HG03520 (cell line): ENCODE results near the gene EPS8.
A peak's percentile ranks its signal among the peaks of the same experiment; 100 is the strongest.

Experiments
- ATAC-seq: cut with Tn5 transposase; IDR thresholded peaks from one replicate; pipeline ENCODE4 v1.9.1; 2021; ENCODE audit warnings: mild to moderate bottlenecking, moderate library complexity; ENCODE audit not compliant: unreplicated experiment

EPS8 gene

DNA sequence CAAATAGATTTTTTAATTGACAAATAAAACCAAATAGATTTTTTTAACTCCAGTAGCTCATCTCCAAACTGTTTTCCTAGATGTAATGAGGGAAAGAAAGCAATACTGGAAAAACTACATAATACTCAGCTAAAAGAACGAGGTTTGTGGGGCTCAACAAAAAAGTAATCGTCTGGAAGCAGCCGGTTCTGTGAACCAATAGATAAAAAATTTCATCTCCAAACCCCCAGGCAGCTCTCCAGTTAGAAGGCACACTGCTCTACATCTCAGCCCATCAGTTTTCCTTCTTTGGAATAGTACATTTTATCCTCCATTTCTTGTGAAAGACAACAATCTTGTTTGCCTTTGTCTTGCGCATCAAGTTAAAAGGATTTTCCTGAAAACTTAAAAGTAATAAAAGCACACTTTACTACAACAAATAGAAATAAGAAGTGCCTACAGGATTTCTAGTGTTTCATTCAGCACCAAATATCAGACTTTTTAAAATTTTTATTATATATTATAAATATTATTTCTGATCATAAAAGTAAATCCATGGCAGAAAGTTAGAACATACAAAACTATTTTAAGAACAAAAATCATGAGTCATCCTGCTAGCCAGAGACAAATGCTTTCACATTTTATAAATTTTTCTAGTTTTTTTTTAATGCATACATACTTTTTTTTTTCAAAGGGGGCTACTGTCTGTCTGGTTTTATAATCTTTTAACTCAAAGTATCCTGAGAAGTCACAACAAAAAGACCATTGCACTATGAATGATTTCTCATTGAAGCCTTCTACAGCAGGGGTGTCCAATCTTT is 67.7 kb downstream of the EPS8 start:
- no peak for ATAC-seq

DNA sequence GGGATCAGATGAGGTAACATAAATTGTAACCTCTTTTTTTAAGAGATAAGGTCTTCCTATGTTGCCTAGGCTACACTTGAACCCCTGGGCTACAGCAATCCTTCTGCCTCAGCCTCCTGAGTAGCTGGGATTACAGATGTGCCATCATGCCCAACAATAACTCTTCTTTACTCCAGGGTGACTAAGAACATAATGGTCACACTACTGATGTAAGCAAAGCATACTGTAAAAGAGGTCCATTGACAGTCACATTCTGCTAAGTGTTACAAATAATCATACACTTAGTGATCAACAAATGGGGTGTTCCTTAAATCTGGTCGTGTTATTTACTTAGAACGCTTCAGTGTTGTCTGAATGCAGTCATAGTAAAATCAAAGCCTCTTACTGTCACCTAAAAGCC is 68.9 kb downstream of the EPS8 start:
- ATAC-seq, result no peak

DNA sequence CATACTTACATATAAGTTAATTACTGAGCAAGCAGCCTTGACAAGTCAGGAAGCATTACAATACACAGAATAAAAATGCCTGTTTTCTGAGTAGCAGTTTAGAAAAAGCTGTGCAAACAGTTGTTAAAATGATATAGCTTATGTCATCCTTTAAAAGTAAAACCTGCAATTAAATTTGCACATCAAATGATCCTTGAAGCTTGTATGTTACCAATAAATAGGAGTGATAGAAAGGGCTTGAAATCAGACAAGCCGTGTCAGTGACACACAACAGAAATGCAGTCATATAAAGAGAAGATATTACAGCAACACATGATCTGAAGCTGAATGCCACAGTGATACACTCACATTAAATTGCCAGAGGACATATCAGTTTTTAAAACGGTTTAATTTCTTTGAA is 70.0 kb downstream of the EPS8 start:
- no peak for ATAC-seq

DNA sequence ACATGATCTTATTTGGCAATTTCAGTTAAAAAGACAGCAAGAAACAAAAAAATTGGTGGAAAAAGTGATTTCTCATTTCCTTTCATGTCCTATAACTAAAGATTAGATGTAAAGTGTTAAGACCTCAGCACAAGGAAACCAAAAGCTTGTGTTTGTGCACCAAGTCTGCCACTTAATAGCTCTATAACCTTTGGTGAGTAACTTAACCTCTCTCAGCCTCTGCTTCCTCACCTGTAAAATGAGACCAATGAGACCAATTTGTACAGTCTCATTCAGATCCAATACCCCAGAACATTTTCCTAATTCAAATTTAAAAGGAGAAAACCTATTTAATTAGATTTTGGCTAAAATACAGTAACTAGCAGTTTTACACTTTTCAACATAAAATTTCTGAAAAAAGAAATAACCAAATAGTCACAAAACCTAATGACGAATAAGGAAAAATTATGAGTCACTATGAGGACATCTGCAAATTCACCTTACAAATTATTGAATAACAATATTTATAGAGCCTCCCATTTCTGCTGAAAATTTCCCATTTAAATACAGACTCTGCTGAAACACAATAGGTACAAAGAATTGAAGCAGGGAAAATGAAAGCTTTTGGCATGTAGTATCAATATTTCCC is 71.1 kb downstream of the EPS8 start:
- ATAC-seq, result no peak

DNA sequence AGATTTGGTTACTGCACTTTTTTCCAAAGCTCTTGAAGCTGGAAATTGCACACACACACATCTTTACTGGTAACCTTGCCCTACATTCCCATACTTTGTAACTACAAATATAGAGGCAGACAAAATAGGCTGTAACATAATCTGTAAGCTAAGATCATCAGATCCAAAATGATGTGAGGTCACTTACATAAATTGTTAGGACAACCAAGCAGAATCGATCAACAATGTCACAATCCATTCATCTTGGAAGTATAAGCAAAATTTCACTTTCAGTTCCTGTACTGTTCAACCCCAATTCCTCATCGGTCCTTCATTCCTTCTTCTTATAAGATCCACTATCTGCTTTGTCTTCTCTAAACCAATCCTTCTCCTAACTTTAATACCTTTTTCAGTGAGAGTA is 72.6 kb downstream of the EPS8 start:
- no peak for ATAC-seq

DNA sequence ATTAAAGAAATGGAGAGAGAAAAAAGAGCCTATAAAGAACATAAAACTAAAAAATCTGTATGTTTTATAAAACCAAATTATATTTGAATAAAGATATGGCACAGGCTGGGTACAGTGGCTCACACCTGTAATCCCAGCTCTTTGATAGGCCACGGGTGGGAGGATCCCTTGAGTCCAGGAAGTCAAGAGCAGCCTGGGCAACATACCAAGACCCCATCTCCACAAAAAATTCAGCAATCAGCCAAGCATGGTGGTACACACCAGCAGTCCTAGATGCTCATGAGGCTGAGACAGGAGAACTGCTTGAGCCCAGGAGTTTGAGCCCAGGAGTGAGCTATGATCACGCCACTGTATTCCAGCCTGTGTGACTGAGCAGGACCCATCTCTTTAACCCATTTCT is 74.9 kb downstream of the EPS8 start:
- ATAC-seq, result no peak

DNA sequence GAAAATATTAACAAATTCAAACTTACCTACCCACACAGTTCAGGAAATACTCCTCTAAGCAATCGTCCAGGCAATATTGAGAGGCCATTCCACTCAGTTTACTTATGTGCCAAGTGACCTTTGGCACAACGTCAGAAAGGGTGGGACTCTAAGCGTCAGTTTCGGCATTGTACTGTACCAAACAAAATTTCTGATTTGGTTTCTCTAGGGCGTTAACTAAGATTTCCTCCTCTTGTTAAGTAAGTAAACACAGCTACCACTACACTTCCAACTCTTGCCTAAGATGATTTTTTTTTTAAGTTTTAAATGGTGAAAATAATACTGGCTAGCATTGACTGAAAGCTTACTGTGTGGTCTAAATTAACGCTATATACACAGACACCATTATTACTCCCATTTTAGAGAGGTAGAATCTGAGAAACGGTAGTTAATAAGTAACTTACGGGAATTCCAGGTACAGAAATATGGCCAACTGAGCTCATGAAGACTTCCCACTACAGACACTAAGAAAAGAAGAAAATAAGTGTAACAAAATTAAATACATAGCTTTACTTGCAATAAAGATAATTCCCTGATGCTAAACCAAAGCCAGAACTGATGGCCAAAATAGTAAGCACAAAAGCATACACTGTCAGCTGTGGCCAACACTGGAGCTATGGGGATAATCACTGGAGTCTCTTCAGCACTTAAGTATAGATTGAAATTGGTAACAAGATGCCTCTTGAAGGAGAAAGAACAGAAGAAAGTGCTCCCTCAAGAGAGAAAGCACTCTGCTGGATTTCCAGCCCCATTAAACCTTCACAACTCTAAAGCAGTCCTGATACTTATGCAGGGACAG is 76.1 kb downstream of the EPS8 start:
- no peak for ATAC-seq

DNA sequence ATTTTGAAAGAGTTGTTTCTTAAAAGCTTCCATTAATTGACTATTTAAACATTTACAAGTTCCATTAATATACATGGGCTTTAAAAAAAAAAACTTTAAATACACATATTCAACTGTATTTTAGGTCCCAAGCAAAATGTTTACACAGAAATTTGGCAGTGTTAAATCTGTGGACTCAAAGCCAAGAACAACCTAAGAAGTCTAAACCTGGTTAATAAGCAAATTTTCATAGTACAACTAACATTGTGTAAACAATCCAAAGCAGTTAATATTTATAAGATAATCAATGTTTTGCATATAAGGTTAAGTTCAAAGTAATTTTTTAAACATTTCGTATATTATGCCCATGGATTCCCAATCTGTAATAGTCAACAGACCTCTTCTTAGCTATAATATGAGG is 77.0 kb downstream of the EPS8 start:
- no peak for ATAC-seq

DNA sequence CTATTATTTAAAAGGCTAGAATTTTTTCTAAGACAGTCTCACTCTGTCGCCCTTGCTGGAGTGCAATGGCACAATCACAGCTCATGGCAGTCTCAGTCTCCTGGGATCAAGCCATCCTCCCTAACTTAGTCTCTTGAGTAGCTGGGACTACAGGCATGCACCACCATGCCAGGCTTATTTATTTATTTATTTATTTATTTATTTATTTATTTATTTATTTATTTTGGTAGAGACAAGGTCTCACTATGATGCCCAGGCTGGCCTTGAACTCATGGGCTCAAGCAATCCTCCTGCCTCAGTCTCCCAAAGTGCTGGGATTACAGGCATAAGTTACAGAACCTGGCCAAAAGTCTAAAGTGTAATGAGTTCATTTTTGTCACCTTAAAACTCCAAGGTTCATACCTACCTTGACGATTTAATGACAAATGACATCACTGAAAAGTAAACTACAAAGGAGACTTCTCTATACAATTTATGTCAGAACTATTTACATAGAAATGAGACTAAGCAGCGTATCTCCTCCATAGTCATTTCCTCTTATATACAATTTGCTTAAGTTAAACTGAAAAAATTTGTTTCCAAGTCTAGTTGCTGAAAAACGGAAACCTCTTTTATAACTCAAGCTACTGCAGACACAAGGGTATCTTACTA is 78.2 kb downstream of the EPS8 start:
- no peak for ATAC-seq

DNA sequence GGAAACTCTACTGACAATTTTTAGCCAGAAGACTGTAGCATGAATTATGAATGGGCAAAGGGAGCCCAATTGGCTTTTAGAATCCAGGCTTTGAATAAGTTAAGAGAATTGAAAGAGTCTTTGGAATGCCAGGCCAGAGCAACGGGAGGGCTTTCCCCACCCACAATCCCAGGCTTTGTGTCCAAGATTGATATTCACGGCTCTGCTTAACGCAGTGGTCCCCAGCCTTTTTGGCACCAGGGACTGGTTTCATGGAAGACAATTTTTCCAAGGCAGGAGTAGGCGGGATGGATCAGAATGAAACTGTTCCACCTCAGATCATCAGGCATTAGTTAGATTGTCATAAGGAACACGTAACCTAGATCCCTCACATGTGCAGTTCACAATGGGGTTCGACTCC is 79.6 kb downstream of the EPS8 start:
- no peak for ATAC-seq

DNA sequence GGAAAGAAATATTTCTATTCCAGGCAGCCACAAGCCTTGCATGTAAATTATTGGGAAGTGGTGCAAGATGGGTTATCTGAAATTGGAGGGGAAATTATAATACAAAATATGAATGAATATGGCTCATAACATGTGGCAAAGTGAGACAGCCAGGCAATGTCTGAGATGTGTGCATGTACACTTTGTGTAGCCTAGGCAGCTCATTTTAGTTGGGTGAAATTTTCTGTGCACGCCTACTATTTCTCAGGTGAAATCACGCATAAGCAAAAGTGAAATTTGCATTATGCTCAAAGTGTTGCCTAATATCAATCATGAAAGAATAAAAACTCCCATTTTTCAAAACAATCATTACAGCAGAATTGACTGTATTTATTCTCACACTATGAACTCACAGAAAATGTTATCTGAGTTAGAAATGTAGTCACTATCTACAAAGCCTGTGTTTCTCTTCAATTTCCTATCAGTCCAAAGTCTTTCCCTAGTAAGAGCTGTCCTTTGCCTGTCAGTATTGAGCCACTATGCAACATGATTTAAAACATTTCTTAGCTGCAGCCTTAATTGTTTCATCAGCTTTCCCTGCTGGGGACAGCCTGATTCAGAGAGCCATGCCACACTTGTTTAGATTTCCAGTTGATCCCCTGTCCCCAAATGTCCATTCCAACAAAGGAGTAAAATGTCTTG is 80.7 kb downstream of the EPS8 start:
- no peak for ATAC-seq

DNA sequence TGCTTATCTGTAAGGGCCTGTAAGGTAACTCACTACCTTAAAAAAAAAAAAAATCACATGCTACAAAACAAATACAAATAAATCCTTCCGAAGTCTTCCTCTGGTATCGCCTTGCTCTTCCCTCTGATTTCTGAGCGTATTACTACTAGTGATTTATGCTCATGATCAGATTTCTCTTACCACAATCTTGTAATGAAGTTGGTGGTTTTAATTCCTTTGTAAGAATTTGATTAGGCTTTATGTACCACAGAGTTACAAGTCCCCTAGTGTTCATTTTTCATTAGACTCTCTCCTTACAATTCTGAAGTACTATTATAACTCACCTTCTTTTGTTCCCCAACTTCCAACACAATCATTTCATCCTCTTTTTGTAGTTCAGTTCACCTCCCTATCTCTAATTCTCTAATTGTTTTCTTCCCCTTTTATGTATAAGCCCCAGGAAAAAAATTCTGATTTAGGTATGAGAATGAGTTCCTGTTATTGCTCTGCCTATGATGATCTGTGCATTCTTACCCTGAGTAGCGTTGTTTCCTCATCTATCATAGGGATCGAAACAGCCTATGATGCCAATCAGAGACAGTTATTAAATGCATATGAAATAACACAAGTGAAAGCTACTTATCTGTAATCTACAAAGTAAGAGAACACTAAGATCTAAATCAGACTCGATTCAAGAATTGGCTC is 81.5 kb downstream of the EPS8 start:
- no peak for ATAC-seq

DNA sequence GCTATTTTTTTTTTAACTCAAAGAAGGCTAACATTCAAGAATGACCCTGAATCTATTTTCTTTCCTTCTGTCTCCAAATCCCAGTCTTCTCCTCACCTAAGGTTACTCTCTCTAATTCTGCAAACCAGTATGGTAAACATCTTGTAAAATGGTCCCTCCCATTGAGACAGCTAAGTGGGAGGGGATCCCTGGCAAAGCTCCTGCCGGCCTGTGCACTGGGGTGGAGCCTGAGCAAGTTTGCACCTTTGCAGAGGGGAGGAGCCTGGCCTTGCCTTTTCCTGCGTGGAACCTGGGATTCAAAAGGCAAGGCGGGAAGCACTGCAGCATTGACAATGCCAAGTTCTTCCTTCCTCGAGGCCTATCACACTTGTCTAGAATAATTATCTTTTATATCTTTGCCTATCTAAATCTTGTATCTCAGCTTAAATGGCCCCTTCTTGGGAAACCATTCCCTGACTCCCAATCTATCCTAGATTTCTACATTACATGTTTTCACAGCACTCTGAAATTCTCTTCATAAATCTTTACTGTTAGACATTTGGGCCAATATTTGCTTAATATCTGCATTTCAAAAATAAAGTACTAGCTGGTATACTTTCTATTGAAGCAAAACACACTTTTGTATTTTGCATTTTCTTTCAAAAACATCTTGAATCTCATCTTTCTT is 83.0 kb downstream of the EPS8 start:
- ATAC-seq, result no peak

DNA sequence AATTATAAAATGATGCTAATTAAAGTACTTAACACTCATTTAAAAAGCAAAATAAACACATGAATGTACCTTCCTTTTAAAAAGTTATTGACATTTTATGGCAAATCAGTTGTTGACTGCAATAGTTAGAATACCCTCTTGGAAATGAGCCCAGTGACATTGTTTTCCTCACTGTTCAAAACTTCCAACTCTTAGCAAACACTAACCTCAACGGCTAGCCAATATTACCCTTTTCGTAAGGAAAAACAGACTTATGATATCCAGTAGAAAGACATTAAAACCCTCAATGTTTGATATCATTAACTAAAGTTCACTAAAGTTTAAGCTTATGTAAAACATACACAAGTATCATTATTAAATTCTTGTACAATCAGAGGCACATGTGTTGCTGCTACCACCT is 83.6 kb downstream of the EPS8 start:
- ATAC-seq, result no peak

DNA sequence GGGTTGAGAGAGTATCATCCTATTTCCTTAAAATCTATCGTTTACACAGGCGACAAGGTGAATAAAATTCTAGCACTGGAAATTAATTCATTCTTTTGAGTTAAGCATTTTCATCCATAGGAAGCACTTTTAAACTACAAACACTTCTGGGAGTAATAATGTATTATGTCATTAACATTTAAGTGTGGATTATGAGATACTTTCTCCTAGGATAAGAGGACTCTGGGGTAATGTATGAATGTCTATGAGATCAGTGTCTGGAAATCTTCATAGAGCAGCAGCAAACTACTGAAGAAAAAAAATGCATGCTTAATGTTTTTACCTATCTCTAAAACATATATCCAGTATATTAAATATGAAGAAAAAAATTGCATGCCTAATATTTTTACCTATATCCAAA is 86.9 kb downstream of the EPS8 start:
- no peak for ATAC-seq

DNA sequence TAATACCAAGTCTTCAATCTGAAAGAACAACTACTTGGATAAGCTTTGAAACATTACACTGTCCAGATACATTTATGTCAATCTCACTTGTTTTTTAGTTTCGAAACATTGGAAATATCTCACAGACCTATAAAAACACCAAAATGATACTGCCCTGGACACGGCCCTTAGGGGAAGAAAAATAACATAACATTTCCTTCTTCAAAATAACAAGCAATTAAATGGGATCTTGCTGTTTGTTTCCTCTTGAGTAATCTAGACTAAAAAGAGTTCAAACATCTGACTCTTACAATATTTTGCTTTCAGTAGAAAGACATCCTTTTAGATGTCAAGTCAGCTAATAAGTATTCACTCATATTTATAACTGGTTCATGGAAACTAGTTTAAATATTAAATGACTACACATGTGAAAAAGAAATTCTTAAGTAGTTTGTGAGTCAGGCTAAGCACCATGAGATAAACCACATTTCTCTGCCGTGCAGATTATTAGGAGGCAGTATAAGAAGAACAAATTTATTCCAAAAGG is 87.5 kb downstream of the EPS8 start:
- no peak for ATAC-seq

DNA sequence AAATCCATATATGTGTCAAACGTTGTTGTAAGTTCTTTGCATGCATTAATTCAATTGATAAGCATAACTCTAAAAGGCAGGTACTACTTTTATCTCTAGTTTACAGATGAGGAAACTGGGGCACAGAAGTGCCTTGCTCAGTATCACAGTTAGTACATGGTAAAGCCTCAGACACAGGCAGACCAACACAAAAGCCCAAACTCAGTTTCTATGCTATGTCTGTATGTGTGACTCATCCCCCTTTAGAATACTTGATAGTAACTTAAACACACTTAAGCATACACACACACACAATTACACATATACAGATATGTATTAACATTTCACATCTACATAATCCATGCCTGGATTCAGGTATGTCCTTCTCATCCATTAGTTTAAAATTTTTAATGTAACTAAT is 88.0 kb downstream of the EPS8 start:
- peak; percentile 51 for ATAC-seq

DNA sequence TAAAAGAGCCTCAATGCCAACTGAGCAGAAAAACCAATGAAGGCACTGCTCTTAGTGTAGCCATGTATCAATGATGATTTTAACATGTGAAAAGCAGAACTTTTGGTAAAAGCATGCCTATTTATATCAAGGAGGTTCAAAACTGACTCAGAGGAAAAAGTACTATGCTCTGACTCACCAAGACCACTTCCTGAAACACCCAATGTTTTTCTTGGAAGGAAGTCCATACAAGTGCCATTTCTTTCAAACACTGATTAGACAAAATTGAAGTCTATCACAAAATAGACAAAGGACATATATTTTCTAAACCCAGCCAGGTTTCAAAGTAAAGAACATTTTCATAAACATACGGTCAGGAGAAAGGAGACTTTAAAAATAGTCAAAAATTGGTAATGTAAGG is 88.6 kb downstream of the EPS8 start:
- ATAC-seq, result peak; percentile 66

DNA sequence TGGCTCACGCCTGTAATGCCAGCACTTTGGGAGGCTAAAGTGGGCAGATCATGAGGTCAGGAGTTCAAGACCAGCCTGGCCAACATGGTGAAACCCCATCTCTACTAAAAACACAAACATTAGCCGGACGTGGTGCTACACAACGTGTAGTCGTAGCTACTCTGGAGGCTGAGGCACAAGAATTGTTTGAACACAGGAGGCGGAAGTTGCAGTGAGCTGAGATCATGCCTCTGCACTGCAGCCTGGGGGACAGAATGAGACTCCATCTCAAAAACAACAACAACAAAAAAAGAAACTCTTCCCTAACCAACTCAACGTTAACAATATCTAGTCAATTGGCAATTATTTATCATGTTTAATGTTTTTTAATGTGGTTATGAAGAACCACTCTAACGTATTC is 89.3 kb downstream of the EPS8 start:
- no peak for ATAC-seq
